H1 (cell line): Measurements from ENCODE around the gene APEX2. TPM values are rescaled to one million over a fixed set of nuclear protein-coding genes. Genes with fewer than 3 reads are reported as not detected.

Source experiments
- CTCF ChIA-PET: fragments of 300-600 bp; sonication (Branson Sonifier 250); formaldehyde crosslinking; loops from one replicate; lab custom pipeline; 2021; ENCODE audit not compliant: partially characterized antibody; lab: Charles Lee
- POLR2A ChIA-PET: fragments of 300-600 bp; sonication (Branson Sonifier 250); formaldehyde crosslinking; loops from one replicate; lab custom pipeline; 2021; ENCODE audit warnings: inconsistent platforms; ENCODE audit not compliant: partially characterized antibody; lab: Charles Lee
- DNase-seq, 2 experiments: peaks; one replicate each; pipeline versions ENCODE4 v3.0.0 to v3.0.0-alpha.2; 2010 to 2022; ENCODE audit warnings: low spot score in 2 of 2, low read depth in 1 of 2, mixed read lengths in 1 of 2
- FAIRE-seq: peaks from 2 replicates; lab custom pipeline; 2011; peaks lifted over from hg19 to GRCh38; lab: Jason Lieb, UNC
- H2AFZ ChIP-seq: 2 replicates; pipeline ENCODE4 v1.8.1; 2012; ENCODE audit warnings: low read length, inconsistent platforms
- H2AK5ac ChIP-seq: 2 replicates; pipeline ENCODE4 v1.6.1; 2013; ENCODE audit warnings: low read depth, low read length
- H2BK120ac ChIP-seq: replicated peaks from 2 replicates; pipeline ENCODE3; 2013; ENCODE audit warnings: low read depth, low read length, inconsistent platforms
- H2BK12ac ChIP-seq: 2 replicates; pipeline ENCODE4 v1.6.1; 2013; ENCODE audit warnings: low read depth, low read length
- H2BK15ac ChIP-seq: 2 replicates; pipeline ENCODE4 v1.6.1; 2013; ENCODE audit warnings: low read length
- H2BK20ac ChIP-seq: 2 replicates; pipeline ENCODE4 v1.6.1; 2013; ENCODE audit warnings: low read length
- H2BK5ac ChIP-seq: 2 replicates; pipeline ENCODE4 v1.6.1; 2013; ENCODE audit warnings: low read depth, low read length
- H3K14ac ChIP-seq: 2 replicates; pipeline ENCODE4 v1.6.1; 2013; ENCODE audit warnings: inconsistent platforms; ENCODE audit not compliant: insufficient read length
- H3K18ac ChIP-seq: 2 replicates; pipeline ENCODE4 v1.6.1; 2013; ENCODE audit warnings: low read length; ENCODE audit errors: extremely low read depth
- H3K23ac ChIP-seq: 2 replicates; pipeline ENCODE4 v1.6.1; 2013; ENCODE audit warnings: inconsistent platforms; ENCODE audit not compliant: insufficient read length
- H3K23me2 ChIP-seq: 2 replicates; pipeline ENCODE4 v1.6.1; 2013; ENCODE audit warnings: low read depth, low read length
- H3K27ac ChIP-seq: 2 replicates; pipeline ENCODE4 v1.6.1; 2011; ENCODE audit warnings: low read depth, low read length, inconsistent platforms
- H3K27me3 ChIP-seq, 4 experiments: replicated peaks in 1 of 4; 1 replicate in 1 of 4; 2 replicates in 3 of 4; pipeline versions ENCODE4 v1.6.1 to v1.8.1; 2011 to 2013; ENCODE audit warnings: low read length in 3 of 4, mild to moderate bottlenecking in 3 of 4, inconsistent platforms in 2 of 4, mixed read lengths in 2 of 4, moderate library complexity in 1 of 4; ENCODE audit not compliant: control insufficient read depth in 3 of 4, insufficient read depth in 3 of 4; ENCODE audit errors: extremely low read depth in 1 of 4
- H3K36me3 ChIP-seq, 4 experiments: 2 replicates each; pipeline versions ENCODE4 v1.6.1 to v1.8.1; 2011 to 2013; ENCODE audit warnings: mild to moderate bottlenecking in 4 of 4, low read length in 3 of 4, moderate library complexity in 2 of 4, control low read depth in 1 of 4, inconsistent platforms in 1 of 4; ENCODE audit not compliant: insufficient read depth in 4 of 4, control insufficient read depth in 2 of 4
- H3K4ac ChIP-seq: replicated peaks from 2 replicates; pipeline ENCODE3; 2013; ENCODE audit warnings: low read length, low read depth, mixed read lengths, inconsistent platforms; ENCODE audit not compliant: insufficient read length
- H3K4me1 ChIP-seq, 4 experiments: replicated peaks in 1 of 4; 1 replicate in 1 of 4; 2 replicates in 3 of 4; pipeline versions ENCODE4 v1.6.1 to v1.8.1; 2011 to 2013; ENCODE audit warnings: low read length in 3 of 4, inconsistent platforms in 2 of 4, mixed read lengths in 1 of 4; ENCODE audit not compliant: insufficient read depth in 4 of 4, control insufficient read depth in 3 of 4
- H3K4me2 ChIP-seq, 2 experiments: 2 replicates each; pipeline versions ENCODE4 v1.6.1 to v1.8.1; 2011 to 2013; ENCODE audit warnings: low read depth in 2 of 2, low read length in 2 of 2, control low read depth in 1 of 2, inconsistent platforms in 1 of 2, mild to moderate bottlenecking in 1 of 2; ENCODE audit not compliant: insufficient read depth in 1 of 2
- H3K4me3 ChIP-seq, 4 experiments: fragments of 200-600, 300-600 bp in 1 of 4; sonication (generic), shearing (Covaris generic), sonication (Bioruptor Twin) in 1 of 4; 2 replicates each; pipeline versions ENCODE4 v1.5.1 to v1.8.1; 2011 to 2016; ENCODE audit warnings: low read length in 4 of 4, low read depth in 3 of 4, control low read depth in 2 of 4, inconsistent platforms in 2 of 4, mild to moderate bottlenecking in 2 of 4, mixed read lengths in 1 of 4, moderate library complexity in 1 of 4; ENCODE audit not compliant: insufficient read depth in 2 of 4; ENCODE audit errors: extremely low read depth in 1 of 4
- H3K56ac ChIP-seq: replicated peaks from 2 replicates; pipeline ENCODE3; 2013; ENCODE audit warnings: low read depth, mild to moderate bottlenecking, mixed read lengths, low read length, inconsistent platforms; ENCODE audit not compliant: insufficient read length
- H3K79me1 ChIP-seq: 2 replicates; pipeline ENCODE4 v1.6.1; 2013; ENCODE audit warnings: low read depth, low read length, control low read depth
- H3K79me2 ChIP-seq, 2 experiments: 2 replicates each; pipeline versions ENCODE4 v1.6.1 to v1.8.1; 2012 to 2013; ENCODE audit warnings: low read length in 2 of 2, mild to moderate bottlenecking in 2 of 2, inconsistent platforms in 1 of 2; ENCODE audit not compliant: insufficient read depth in 2 of 2, control insufficient read depth in 1 of 2
- H3K9ac ChIP-seq, 4 experiments: replicated peaks in 1 of 4; 1 replicate in 1 of 4; 2 replicates in 3 of 4; pipeline versions ENCODE4 v1.6.1 to v1.8.1; 2011 to 2013; ENCODE audit warnings: low read depth in 3 of 4, low read length in 3 of 4, control low read depth in 2 of 4, mild to moderate bottlenecking in 2 of 4, moderate library complexity in 2 of 4, inconsistent platforms in 1 of 4; ENCODE audit errors: extremely low read depth in 1 of 4
- H3K9me3 ChIP-seq, 2 experiments: 2 replicates each; pipeline versions ENCODE4 v1.6.1 to v1.8.1; 2012 to 2013; ENCODE audit warnings: mild to moderate bottlenecking in 2 of 2, moderate library complexity in 2 of 2, control low read depth in 1 of 2, inconsistent platforms in 1 of 2, low read depth in 1 of 2, low read length in 1 of 2, mixed read lengths in 1 of 2; ENCODE audit not compliant: insufficient read depth in 2 of 2
- H4K20me1 ChIP-seq, 2 experiments: replicated peaks in 1 of 2; 2 replicates each; pipeline versions ENCODE3 to v1.8.1; 2011 to 2013; ENCODE audit warnings: inconsistent platforms in 2 of 2, low read length in 2 of 2, mild to moderate bottlenecking in 1 of 2; ENCODE audit not compliant: insufficient read depth in 2 of 2, control insufficient read depth in 1 of 2
- H4K5ac ChIP-seq: 2 replicates; pipeline ENCODE4 v1.6.1; 2013; ENCODE audit warnings: low read length, low read depth, mixed read lengths, inconsistent platforms; ENCODE audit not compliant: insufficient read length
- H4K8ac ChIP-seq: 2 replicates; pipeline ENCODE4 v1.8.0; 2013; ENCODE audit warnings: mild to moderate bottlenecking, moderate library complexity, low read length, inconsistent platforms; ENCODE audit not compliant: insufficient read depth; ENCODE audit errors: extremely low read depth
- H4K91ac ChIP-seq: replicated peaks from 2 replicates; pipeline ENCODE3; 2013; ENCODE audit warnings: low read length, mixed read lengths, inconsistent platforms; ENCODE audit not compliant: insufficient read length
- BCL11A ChIP-seq, 2 experiments: IDR thresholded peaks; one replicate each; pipeline ENCODE4 v1.6.1; 2011; ENCODE audit warnings: low read depth in 2 of 2, low read length in 2 of 2, mild to moderate bottlenecking in 2 of 2
- CBX8 ChIP-seq: fragments of 300-800, 300-1000 bp; sonication (generic); IDR thresholded peaks from 2 replicates; pipeline ENCODE4 v1.7.1; 2016; ENCODE audit warnings: low read depth, low read length, borderline replicate concordance
- JUND ChIP-seq: IDR thresholded peaks from 2 replicates; pipeline ENCODE4 v1.6.1; 2011; ENCODE audit warnings: mild to moderate bottlenecking, improper control_type of control experiment, low read length
- KDM5A ChIP-seq: fragments of 200-600 bp; IDR thresholded peaks from 2 replicates; pipeline ENCODE4 v1.7.1; 2012; ENCODE audit warnings: mild to moderate bottlenecking, low read length, inconsistent platforms, mixed read lengths
- SIN3A ChIP-seq, 2 experiments: IDR thresholded peaks in 1 of 2; conservative IDR thresholded peaks in 1 of 2; 2 replicates each; pipeline ENCODE4 v1.6.1; 2011 to 2012; ENCODE audit warnings: low read length in 2 of 2, improper control_type of control experiment in 1 of 2, low read depth in 1 of 2, mild to moderate bottlenecking in 1 of 2
- SIX5 ChIP-seq: IDR thresholded peaks from 2 replicates; pipeline ENCODE4 v1.6.1; 2011; ENCODE audit warnings: mild to moderate bottlenecking, low read depth, low read length
- SP2 ChIP-seq: IDR thresholded peaks from 2 replicates; pipeline ENCODE4 v1.6.1; 2012; ENCODE audit warnings: mild to moderate bottlenecking, low read length, inconsistent platforms
- TAF1 ChIP-seq: IDR thresholded peaks from 2 replicates; pipeline ENCODE4 v1.6.1; 2011; ENCODE audit warnings: mild to moderate bottlenecking, low read depth, low read length
- TBP ChIP-seq: IDR thresholded peaks from 2 replicates; pipeline ENCODE4 v1.6.1; 2011; ENCODE audit warnings: low read depth, low read length, improper control_type of control experiment
- WGBS, 2 experiments: shearing (Covaris generic) in 1 of 2; methylation state at CpG; one replicate each; pipeline versions ENCODE4 v1.1.6 to v1.1.7; 2013 to 2015; ENCODE audit warnings: low lambda C conversion rate in 2 of 2, mixed read lengths in 2 of 2, inconsistent platforms in 1 of 2, low coverage in 1 of 2, missing lambda C conversion rate in 1 of 2; ENCODE audit not compliant: insufficient replicate concordance in 2 of 2, insufficient coverage in 1 of 2, insufficient read length in 1 of 2; ENCODE audit errors: extremely low coverage in 1 of 2, missing lambda C conversion rate in 1 of 2; 5-methylcytosine and 5-hydroxymethylcytosine counted together
- polyA plus RNA-seq, 7 experiments: library from polyadenylated mRNA; depleted of rRNA in 3 of 7; stranded (reverse) in 5 of 7; unstranded in 2 of 7; fragments of >200 nt in 5 of 7; fragments of 200-250 nt in 2 of 7; gene quantifications; 1 replicate in 5 of 7; 2 replicates in 1 of 7; 4 replicates in 1 of 7; pipeline versions ENCODE4 v1.2.1 to v1.2.3, GENCODE V29; 2011 to 2013; ENCODE audit warnings: missing spikeins in 2 of 7, mixed read lengths in 2 of 7
- total RNA-seq: library from RNA; stranded (reverse); fragmentation: NEBNext Ultra II Directional; extraction: Animal tissue kit (Norgen Biotek cat#: 25700); gene quantifications from 2 replicates; pipeline ENCODE4 v1.2.1, GENCODE V29; 2021

Gene APEX2
- total and polyA plus RNA-seq, 2 of the 8 experiments (the other 6 are each of a cell fraction or from before 2014, with no cell fraction given): 18.9 to 36.4 TPM

DNA sequence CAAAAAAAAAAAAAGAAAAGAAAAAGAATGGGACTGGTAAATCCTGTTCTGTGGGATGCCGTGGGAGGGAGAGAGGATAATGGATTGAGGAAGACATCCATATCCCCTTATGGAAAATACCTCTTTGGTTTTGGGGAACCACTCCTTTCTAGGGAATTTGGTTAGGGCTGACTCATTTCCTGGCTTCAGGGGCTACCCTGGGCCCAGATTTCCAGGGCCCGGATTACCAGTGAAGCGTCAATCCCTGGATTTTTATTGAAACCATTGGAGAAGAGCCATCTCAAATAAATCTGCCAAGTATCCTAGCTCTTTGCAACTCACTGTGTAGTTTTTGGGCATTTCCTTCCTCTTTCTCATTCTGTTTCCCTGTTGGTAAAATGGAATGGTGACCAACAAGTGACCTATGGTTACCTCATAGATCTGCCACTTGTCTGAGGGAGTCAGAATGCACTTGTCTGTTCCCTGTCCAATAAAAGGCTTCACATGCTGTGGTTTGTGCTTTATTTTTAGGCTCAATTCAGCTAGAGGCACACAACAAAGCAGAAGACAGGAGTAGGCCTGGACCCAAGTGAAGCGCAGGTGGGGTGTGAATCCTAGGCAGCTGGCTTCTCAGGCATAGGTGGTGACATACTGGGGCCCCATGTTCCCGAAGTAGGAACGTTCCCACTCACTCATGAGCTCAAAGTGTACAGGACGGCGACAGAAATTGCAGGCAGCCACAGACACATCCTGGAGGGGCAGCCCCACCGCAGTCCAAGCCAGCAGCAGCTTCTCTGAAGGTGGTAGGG lies 8.6 kb downstream of the APEX2 start:
- no peak for FAIRE-seq

More for the DNA sequence above, 8.6 kb downstream of the APEX2 start:
- Histone ChIP-seq H3K27me3 (no peaks in the 10 kb centered on the region), H3K4me3 (no peak overlapping the region), H3K14ac (no peak overlapping the region), H3K36me3 (peaks cover 0 to 24% (median 13%) of the 10 kb centered on the region in 4 experiments; a peak in 6 of 8 replicates), H2AK5ac (no peak overlapping the region), H4K20me1 (no peaks in the 10 kb centered on the region), H3K23ac (no peak overlapping the region), H4K91ac (no peak overlapping the region), H3K23me2 (no peaks in the 10 kb centered on the region), H3K79me2 (no peaks in the 10 kb centered on the region), H4K8ac (no peak overlapping the region), H3K4me2 (no peak overlapping the region), H2AFZ (no peak overlapping the region), H3K9me3 (no peaks in the 10 kb centered on the region), H3K79me1 (no peaks in the 10 kb centered on the region), H3K18ac (no peak overlapping the region), H2BK5ac (no peak overlapping the region; the same call in 1 of the 2 replicates), H2BK15ac (no peak overlapping the region), H3K9ac (no peak overlapping the region), H2BK120ac (no peak overlapping the region), H2BK20ac (no peak overlapping the region), H4K5ac (no peak overlapping the region), H3K4me1 (no peaks in the 10 kb centered on the region), H3K56ac (no peak overlapping the region), H3K4ac (no peak overlapping the region), H3K27ac (no peak overlapping the region), H2BK12ac (no peak overlapping the region)
- ChIA-PET CTCF (interaction anchor here (1.0 kb wide), 1 partner anchor 8 kb away, joined by 3 read pairs; no protein-coding TSS in a partner anchor), POLR2A (interaction anchor here (1.7 to 2.5 kb wide), 2 partner anchors 8 to 200 kb away, joined by 4 to 20 read pairs; partner anchors contain the start of gene APEX2)
- TF ChIP-seq CBX8 (no peak), SIN3A (conservative IDR thresholded peaks at IDR 0.05 in 1 of 2, IDR thresholded peaks at IDR 0.05 in 1 of 2; ENCODE audit: low read depth in 1 of 2, low read length in 2 of 2) (no peak), KDM5A (no peak), BCL11A (IDR thresholded peaks at IDR 0.05; ENCODE audit: low read depth in 2 of 2, low read length in 2 of 2) (no peak), TBP (no peak), SP2 (no peak), SIX5 (no peak), JUND (no peak), TAF1 (no peak)
- WGBS, 2 experiments: 92% methylated on average over 5 of the region's 9 CpGs; no CpG with 5 or more reads in 1 of the 2 experiments
- DNase-seq: no peak
